Urothelium cell line (cell line): ENCODE results near the gene UMOD.
A peak's percentile ranks its signal among the peaks of the same experiment; 100 is the strongest.

ENCODE experiments used
- DNase-seq: peaks from one replicate; pipeline ENCODE4 v3.0.0; 2011; ENCODE audit warnings: low spot score, mixed read lengths
- FAIRE-seq: peaks from 2 replicates; lab custom pipeline; 2011; peaks lifted over from hg19 to GRCh38; lab: Jason Lieb, UNC

The UMOD gene

GRCh38 chr16:20369452-20370054 is 17.0 kb upstream of the UMOD start:
- FAIRE-seq (no peak), DNase-seq (no peak)

- FAIRE-seq, result no peak
- DNase-seq, result no peak
Observed at GRCh38 chr16:20364051-20364450, 11.5 kb upstream of the UMOD start.

- FAIRE-seq, result no peak
Observed at GRCh38 chr16:20363191-20363590, 10.7 kb upstream of the UMOD start.

GRCh38 chr16:20359997-20360396 is 7.5 kb upstream of the UMOD start:
- DNase-seq (no peak), FAIRE-seq (no peak)

More at GRCh38 chr16:20363191-20363590, 10.7 kb upstream of the UMOD start:
- no peak for DNase-seq

- DNase-seq (no peak), FAIRE-seq (no peak)
Observed at GRCh38 chr16:20355114-20355782, 2.7 kb upstream of the UMOD start.

DNA sequence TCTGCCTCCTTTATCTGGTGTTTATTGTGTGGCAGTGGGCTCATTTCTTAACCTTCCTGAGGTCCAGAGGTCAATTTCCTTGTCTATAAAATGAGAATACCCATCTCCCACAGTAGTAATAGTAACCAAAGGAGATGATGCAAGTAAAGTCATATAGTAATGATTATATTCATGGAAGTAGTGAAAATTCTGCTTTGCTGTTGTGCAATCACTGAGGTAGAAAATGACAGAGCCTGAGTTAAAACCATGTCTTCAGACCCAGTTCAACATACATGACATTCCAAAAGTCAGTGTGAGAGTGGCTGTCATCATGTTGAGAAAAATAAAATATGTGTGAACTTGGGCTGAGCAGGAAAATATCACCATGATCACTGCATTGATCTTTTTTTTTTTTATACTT is 864 bp upstream of the UMOD start:
- DNase-seq (no peak), FAIRE-seq (no peak)

GRCh38 chr16:20349615-20350014 is 2.9 kb downstream of the UMOD start:
- DNase-seq (no peak), FAIRE-seq (no peak)

- DNase-seq, result peak; percentile 20
- FAIRE-seq, result no peak
Observed at GRCh38 chr16:20348365-20349185, 3.9 kb downstream of the UMOD start.

- FAIRE-seq (no peak), DNase-seq (no peak)
Observed at GRCh38 chr16:20347666-20348364, 4.7 kb downstream of the UMOD start.

DNA sequence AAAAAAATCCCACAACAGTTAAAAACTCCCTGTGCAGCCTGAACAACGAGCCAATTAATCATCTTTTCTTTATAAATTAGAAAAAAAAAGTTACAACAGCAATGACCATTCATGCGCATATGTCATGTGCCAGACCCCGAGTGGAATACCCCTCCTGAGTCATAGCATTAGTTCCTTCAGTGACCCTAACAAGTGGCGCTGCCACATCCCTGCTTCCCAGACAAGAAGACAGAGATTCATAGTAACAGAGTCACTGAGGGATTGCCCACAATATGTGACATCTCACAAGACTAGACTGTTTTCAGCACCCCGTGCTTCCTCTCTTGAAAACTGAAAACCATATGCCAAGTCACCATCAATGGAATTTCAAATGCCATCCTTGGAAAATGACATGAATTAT is 7.9 kb downstream of the UMOD start:
- FAIRE-seq (no peak), DNase-seq (no peak)

DNA sequence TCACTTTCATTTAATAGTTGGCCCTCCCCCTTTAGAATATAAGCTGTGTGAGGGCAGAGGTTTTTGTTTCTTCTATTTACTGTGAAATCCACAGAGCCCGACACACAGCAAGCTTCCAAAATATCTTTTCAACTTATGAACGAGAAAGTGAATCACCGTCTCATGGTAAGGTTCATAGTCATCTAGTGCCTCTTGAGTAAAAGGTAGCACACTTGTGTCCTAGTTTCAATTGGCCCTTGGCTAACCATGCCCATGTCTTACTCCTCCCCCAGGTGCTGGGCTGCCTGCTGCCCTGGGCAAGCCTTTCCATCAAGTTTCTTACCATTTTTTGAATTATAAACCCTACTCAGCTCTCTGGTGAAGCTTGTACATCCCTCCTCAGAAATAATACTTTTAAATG is 12.8 kb downstream of the UMOD start:
- no peak for DNase-seq
- FAIRE-seq, result no peak

- no peak for FAIRE-seq
- no peak for DNase-seq
Observed at GRCh38 chr16:20336955-20337354, 15.6 kb downstream of the UMOD start.

DNA sequence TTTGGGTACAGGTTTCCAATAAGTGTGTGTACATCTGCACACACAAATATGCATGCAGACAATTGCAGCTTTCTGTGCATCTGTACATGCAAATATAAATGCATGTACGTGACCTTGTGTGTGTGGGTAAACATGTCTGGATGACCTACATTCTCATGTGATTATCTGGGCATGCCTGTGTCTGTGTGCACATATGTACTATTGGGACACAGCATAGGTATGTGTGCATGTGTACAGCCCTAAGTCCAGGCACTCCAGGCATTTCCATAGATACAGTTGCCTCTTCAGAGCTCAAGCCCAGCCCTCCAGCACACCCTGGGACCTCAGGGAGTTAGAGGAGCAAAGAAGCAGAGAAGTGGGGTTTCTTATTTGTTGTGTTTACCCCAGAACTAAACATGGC is 18.1 kb downstream of the UMOD start:
- DNase-seq (no peak), FAIRE-seq (no peak)

GRCh38 chr16:20333120-20333519 is 19.4 kb downstream of the UMOD start:
- FAIRE-seq, result no peak
- DNase-seq, result no peak

DNA sequence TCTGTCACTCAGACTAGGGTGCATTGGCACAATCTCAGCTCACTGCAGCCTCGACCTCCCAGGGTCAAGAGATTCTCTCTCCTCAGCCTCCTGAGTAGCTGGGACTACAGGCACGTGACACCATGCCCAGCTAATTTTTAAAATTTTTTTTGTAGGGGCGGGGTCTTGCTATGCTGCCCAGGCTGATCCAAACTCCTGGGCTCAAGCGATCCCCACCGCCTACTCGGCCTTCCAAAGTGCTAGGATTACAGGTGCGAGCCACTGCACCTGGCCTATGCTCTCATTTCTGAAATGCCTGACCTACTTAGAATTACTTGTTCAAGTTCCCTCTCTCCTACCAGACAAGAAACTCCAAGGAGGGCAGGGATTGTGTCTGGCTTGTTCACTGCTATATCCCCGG is 20.1 kb downstream of the UMOD start:
- DNase-seq (no peak), FAIRE-seq (no peak)

- DNase-seq (no peak), FAIRE-seq (no peak)
Observed at GRCh38 chr16:20331635-20332034, 20.9 kb downstream of the UMOD start.

DNA sequence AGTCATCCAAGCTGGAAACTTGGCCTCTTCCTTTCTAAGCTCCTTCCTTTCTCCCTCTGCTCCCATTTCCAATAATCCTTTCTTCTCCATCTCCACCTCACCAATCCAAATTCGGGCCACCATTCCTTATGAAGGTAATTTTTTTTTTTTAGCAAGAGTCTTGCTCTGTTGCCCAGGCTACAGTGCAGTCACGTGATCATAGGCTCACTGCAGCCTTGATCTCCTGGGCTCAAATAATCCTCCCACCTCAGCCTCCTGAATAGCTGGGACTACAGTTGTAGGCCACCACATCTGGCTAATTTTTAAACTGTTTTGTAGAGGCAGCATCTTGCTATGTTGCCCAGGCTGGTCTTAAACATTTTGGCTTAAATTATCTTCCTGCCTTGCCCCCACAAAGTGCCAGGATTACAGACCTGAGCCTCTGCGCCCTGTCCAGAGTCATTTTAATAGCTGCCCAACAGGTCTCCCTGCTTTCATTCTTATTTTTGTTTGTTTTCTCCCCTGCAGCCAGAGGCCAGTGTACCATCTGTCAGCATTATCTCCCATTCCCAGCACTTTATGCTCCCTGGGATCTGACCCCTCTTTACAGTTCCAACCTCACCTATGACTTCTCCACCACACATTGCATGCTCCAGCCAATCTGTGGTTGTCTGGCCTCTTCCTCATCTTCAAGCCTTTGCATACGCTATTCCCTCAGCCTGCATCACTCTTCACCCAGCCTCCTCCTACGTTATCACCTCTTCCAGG is 22.9 kb downstream of the UMOD start:
- DNase-seq (no peak), FAIRE-seq (no peak)

DNA sequence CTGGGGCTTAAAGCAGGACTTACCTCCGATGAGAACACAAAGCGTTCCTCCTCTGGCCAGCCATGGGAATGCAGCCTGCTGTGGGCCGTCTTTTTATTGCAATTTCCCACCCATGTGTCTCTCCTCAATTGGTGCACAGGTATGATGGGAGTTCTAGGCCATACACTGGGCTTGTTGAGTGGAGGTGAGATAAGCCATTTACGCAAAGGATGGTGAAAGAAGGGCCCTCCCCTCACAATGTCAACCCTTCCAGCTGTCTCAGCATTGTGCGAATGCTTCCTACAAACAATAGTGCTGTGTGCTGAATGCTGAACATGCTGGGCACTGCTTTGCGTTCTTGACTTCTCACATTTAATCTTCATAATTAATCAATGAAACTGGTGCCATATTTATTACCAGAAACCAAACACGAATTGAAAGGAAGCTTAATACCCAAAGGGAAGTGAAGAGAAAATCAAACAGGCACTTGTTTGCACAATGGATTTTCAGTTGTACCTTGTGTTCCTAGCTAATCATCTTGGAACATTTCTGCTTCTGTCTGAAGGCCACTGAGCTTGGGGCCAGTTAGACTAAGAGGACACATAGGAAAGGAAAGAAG is 25.0 kb downstream of the UMOD start, which contains the start of gene GP2:
Gene GP2, minus strand, starts transcription at position 70 of the 598 bp plus-strand sequence. CDS start 1,082 bp downstream, outside the sequence.
- no peak for DNase-seq

DNA sequence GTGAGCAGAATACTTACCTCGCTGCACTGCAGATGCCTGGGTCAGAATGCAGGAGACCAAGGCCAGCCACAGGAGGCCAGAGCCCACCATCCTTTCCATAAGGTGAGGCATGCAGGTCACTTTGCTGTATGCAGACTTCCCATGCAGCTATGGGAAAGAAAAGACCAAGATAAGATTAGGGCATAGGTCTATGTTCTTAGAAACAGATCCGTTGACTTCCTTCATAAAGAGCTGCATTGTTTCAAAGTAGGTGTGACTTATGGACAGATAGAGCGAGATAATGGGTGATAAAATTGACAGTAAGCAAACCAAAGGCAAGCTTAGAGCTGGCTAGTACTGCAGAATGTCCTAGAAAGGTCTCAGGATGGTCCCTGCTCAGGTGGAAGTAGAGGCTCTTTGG is 26.2 kb downstream of the UMOD start:
- DNase-seq (no peak), FAIRE-seq (no peak)

More for the DNA sequence above, 25.0 kb downstream of the UMOD start, which contains the start of gene GP2:
- FAIRE-seq, result no peak

DNA sequence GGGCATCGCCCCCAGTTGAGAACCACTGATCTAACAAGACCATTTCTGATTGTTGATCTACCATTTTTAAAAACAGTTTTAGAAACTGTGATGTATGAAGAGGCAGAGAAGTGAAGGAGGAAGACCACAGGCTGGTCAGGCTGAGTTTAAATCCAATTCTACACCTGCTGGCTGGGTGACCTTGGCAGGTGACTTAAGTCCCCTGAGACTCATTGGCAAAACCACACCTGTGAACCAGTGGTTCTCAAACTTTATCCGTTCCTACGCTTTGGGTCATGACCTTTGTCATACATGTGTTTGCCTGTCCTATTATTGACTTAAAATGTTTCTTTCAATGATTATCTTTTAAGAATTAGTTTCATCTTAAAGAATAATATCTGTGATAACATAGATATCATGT is 27.5 kb downstream of the UMOD start:
- DNase-seq (no peak), FAIRE-seq (no peak)
